GM12891 (cell line): ENCODE measurements around the gene CD96.

Source experiments
- POLR2A ChIP-seq: IDR thresholded peaks from 2 replicates; pipeline ENCODE4 v1.6.1; 2011; ENCODE audit warnings: low read depth, low read length, control low read depth
- POLR2AphosphoS5 ChIP-seq: IDR thresholded peaks from 2 replicates; pipeline ENCODE4 v1.6.1; 2011; ENCODE audit warnings: low read depth, low read length, control low read depth
- TAF1 ChIP-seq: IDR thresholded peaks from 2 replicates; pipeline ENCODE4 v1.6.1; 2011; ENCODE audit warnings: low read depth, low read length, control low read depth

DNA sequence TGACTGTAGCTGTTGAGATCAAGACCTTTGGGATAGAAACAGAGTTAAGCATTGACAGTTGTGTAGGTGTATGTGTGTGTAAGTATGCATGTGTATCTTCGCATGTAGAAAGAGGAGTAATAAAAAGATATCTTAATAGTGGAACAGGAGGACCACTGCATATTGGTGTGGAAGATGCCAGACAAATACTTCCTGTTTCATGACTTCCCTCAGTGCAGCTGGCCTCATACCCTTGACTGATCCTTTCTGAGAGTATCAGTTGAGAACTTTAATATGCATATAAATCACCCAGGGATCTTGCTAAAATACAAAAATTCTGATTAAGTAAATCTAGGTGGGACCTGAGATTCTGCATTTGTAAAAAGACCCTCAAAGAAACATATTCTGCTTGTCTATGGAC, 61.7 kb downstream of the CD96 start:
- TF ChIP-seq POLR2A, result no peak
- no peak for TF ChIP-seq POLR2AphosphoS5
- no peak for TF ChIP-seq TAF1
